22Rv1 (cell line): ENCODE measurements around the gene PCSK5.

Experiments used
- CTCF ChIP-seq: fragments of 450-650 bp; IDR thresholded peaks from 2 replicates; pipeline ENCODE4 v1.5.1; 2017; ENCODE audit warnings: mild to moderate bottlenecking
- ZFX ChIP-seq: fragments of 450-650 bp; IDR thresholded peaks from 2 replicates; pipeline ENCODE4 v1.6.1; 2017; ENCODE audit warnings: antibody characterized with exemption, borderline replicate concordance

GRCh38 chr9:76027861-76028260 is 137.4 kb downstream of the PCSK5 start:
- no peak for TF ChIP-seq CTCF
- TF ChIP-seq ZFX, result no peak
